Endothelial cell of umbilical vein (primary cell): ENCODE measurements around the gene ZP1.

ENCODE experiments used
- CTCF ChIP-seq, 2 donors: IDR thresholded peaks; 1 replicate in 1 of 2; 2 replicates in 1 of 2; pipeline ENCODE4 v1.5.1; 2011; ENCODE audit warnings: low read length in 2 of 2, mild to moderate bottlenecking in 2 of 2, moderate library complexity in 2 of 2, control low read depth in 1 of 2, inconsistent platforms in 1 of 2, low read depth in 1 of 2; ENCODE audit not compliant: insufficient read depth in 1 of 2; ENCODE audit errors: extremely low read depth in 1 of 2
- EZH2 ChIP-seq: IDR thresholded peaks from 2 replicates; pipeline ENCODE4 v1.6.1; 2012; ENCODE audit warnings: borderline replicate concordance, low read depth, mild to moderate bottlenecking, moderate library complexity, low read length, inconsistent platforms; ENCODE audit not compliant: severe bottlenecking
- GATA2 ChIP-seq: IDR thresholded peaks from 2 replicates; pipeline ENCODE4 v1.7.0; 2011; ENCODE audit warnings: low read depth, mild to moderate bottlenecking, moderate library complexity, mixed read lengths, low read length; ENCODE audit not compliant: insufficient read length, insufficient read depth
- JUN ChIP-seq: IDR thresholded peaks from 2 replicates; pipeline ENCODE4 v1.6.1; 2011; ENCODE audit warnings: borderline replicate concordance, low read depth; ENCODE audit not compliant: insufficient read length, insufficient read depth
- MAX ChIP-seq: IDR thresholded peaks from 2 replicates; pipeline ENCODE4 v1.6.1; 2011; ENCODE audit not compliant: insufficient read depth, insufficient read length
- POLR2A ChIP-seq: IDR thresholded peaks from 2 replicates; pipeline ENCODE4 v1.6.1; 2012; ENCODE audit warnings: low read depth, mild to moderate bottlenecking, control low read depth, low read length
- POLR2AphosphoS5 ChIP-seq: IDR thresholded peaks from 2 replicates; pipeline ENCODE4 v1.6.1; 2012; ENCODE audit warnings: low read depth, mild to moderate bottlenecking, control low read depth, low read length, moderate library complexity; ENCODE audit not compliant: insufficient read depth

- TF ChIP-seq POLR2AphosphoS5 (no peak), EZH2 (no peak), CTCF (IDR thresholded peaks at IDR 0.05; ENCODE audit: extremely low read depth in 1 of 2, insufficient read depth in 1 of 2, low read depth in 1 of 2, low read length in 2 of 2) (no peak), GATA2 (no peak), POLR2A (no peak), JUN (no peak), MAX (no peak)
These were observed 22.5 kb downstream of the ZP1 start for GRCh38 chr11:60889869-60890311.
